ENCODE results near the gene CXCL8.
A peak's percentile ranks its signal among the peaks of the same experiment; 100 is the strongest.
"Not testable (repeated sequence)": the region's sequence is repeated elsewhere in the genome, so short reads cannot be mapped to it uniquely, and the experiment has no call there.

CXCL8 gene

GRCh38 chr4:73740353-73740778, at the start of gene CXCL8:
CXCL8 (plus strand) TSS chr4:73740569; CDS start chr4:73740659, 90 bp downstream.
- DNase-seq (ENCODE audit: low spot score) = no peak

GRCh38 chr4:73691201-73691600, 49.2 kb upstream of the CXCL8 start:
- not testable (repeated sequence) for DNase-seq (ENCODE audit: low spot score)

- no peak for DNase-seq (ENCODE audit: low spot score)
Observed at GRCh38 chr4:73691759-73692158, 48.6 kb upstream of the CXCL8 start.

GRCh38 chr4:73692254-73692653, 48.1 kb upstream of the CXCL8 start:
- no peak for DNase-seq (ENCODE audit: low spot score)

- no peak for DNase-seq (ENCODE audit: low spot score)
Observed at GRCh38 chr4:73692701-73693100, 47.7 kb upstream of the CXCL8 start.

GRCh38 chr4:73693811-73694210, 46.6 kb upstream of the CXCL8 start:
- no peak for DNase-seq (ENCODE audit: low spot score)

- no peak for DNase-seq (ENCODE audit: low spot score)
Observed at GRCh38 chr4:73698217-73698616, 42.2 kb upstream of the CXCL8 start.

- no peak for DNase-seq (ENCODE audit: low spot score)
Observed at GRCh38 chr4:73701116-73701515, 39.3 kb upstream of the CXCL8 start.

GRCh38 chr4:73702796-73703287, 37.5 kb upstream of the CXCL8 start:
- DNase-seq (ENCODE audit: low spot score) = no peak

- DNase-seq (ENCODE audit: low spot score) = no peak
Observed at GRCh38 chr4:73703320-73703719, 37.0 kb upstream of the CXCL8 start.

GRCh38 chr4:73704314-73705055, 35.9 kb upstream of the CXCL8 start:
- DNase-seq (ENCODE audit: low spot score) = peak; percentile 12

GRCh38 chr4:73705056-73705432, 35.3 kb upstream of the CXCL8 start:
- no peak for DNase-seq (ENCODE audit: low spot score)

- DNase-seq (ENCODE audit: low spot score) = no peak
Observed at GRCh38 chr4:73705721-73706120, 34.6 kb upstream of the CXCL8 start.

- DNase-seq (ENCODE audit: low spot score) = no peak
Observed at GRCh38 chr4:73706811-73707210, 33.6 kb upstream of the CXCL8 start.

- DNase-seq (ENCODE audit: low spot score) = no peak
Observed at GRCh38 chr4:73707269-73707875, 33.0 kb upstream of the CXCL8 start.

- DNase-seq (ENCODE audit: low spot score) = peak; percentile 4
Observed at GRCh38 chr4:73707918-73708577, 32.3 kb upstream of the CXCL8 start.

GRCh38 chr4:73709451-73710033, 30.8 kb upstream of the CXCL8 start:
- DNase-seq (ENCODE audit: low spot score) = no peak

GRCh38 chr4:73710094-73710493, 30.3 kb upstream of the CXCL8 start:
- DNase-seq (ENCODE audit: low spot score) = no peak

GRCh38 chr4:73711989-73712388, 28.4 kb upstream of the CXCL8 start:
- no peak for DNase-seq (ENCODE audit: low spot score)

GRCh38 chr4:73713650-73714049, 26.7 kb upstream of the CXCL8 start:
- DNase-seq (ENCODE audit: low spot score) = no peak

- DNase-seq (ENCODE audit: low spot score) = no peak
Observed at GRCh38 chr4:73714647-73715046, 25.7 kb upstream of the CXCL8 start.

GRCh38 chr4:73715659-73716058, 24.7 kb upstream of the CXCL8 start:
- DNase-seq (ENCODE audit: low spot score) = no peak

All from hematopoietic multipotent progenitor cell treated with erythropoietin and hydrocortisone succinate and interleukin-3 and kit ligand, for 15 days (in vitro differentiated cells).